NB4 (cell line): ENCODE measurements around the gene CILP.

Source experiments
- DNase-seq: peaks from one replicate; pipeline ENCODE4 v3.0.0; 2010; ENCODE audit warnings: low read depth
- H3K4me3 ChIP-seq: one replicate; pipeline ENCODE4 v1.5.1; 2011; ENCODE audit warnings: mild to moderate bottlenecking, low read depth, low read length, moderate library complexity
- CTCF ChIP-seq: IDR thresholded peaks from one replicate; pipeline ENCODE4 v1.5.1; 2012; ENCODE audit warnings: low read depth, low read length
- MAX ChIP-seq: IDR thresholded peaks from 2 replicates; pipeline ENCODE4 v1.6.1; 2011; ENCODE audit warnings: low read depth, low read length
- MYC ChIP-seq: IDR thresholded peaks from 2 replicates; pipeline ENCODE4 v1.6.1; 2011; ENCODE audit warnings: low read depth, low read length
- POLR2A ChIP-seq: IDR thresholded peaks from 2 replicates; pipeline ENCODE4 v1.6.1; 2011; ENCODE audit warnings: mild to moderate bottlenecking; ENCODE audit not compliant: insufficient read length; ENCODE audit errors: extremely low read depth

The CILP gene

GRCh38 chr15:65197337-65197645 is 14.0 kb downstream of the CILP start:
- no peak overlapping the region for H3K4me3 ChIP-seq
- TF ChIP-seq POLR2A: no peak
- TF ChIP-seq CTCF: no peak
- TF ChIP-seq MYC: no peak
- no peak for TF ChIP-seq MAX
- no peak for DNase-seq

GRCh38 chr15:65196637-65197336 is 14.5 kb downstream of the CILP start:
- H3K4me3 ChIP-seq: no peak overlapping the region
- TF ChIP-seq MYC (no peak), MAX (no peak), POLR2A (no peak), CTCF (no peak)
- DNase-seq: no peak

GRCh38 chr15:65195548-65195923 is 15.7 kb downstream of the CILP start:
- no peak for DNase-seq
- TF ChIP-seq CTCF: no peak
- TF ChIP-seq MAX: no peak
- no peak overlapping the region for H3K4me3 ChIP-seq

- TF ChIP-seq CTCF: no peak
- no peak for TF ChIP-seq POLR2A
- no peak for TF ChIP-seq MAX
- TF ChIP-seq MYC: no peak
- no peak for DNase-seq
These were observed 16.3 kb downstream of the CILP start for GRCh38 chr15:65194826-65195547.

GRCh38 chr15:65192016-65192415 is 19.3 kb downstream of the CILP start:
- TF ChIP-seq MAX: no peak
- no peak for TF ChIP-seq POLR2A
- no peak for TF ChIP-seq CTCF
- TF ChIP-seq MYC: no peak
- DNase-seq: peak; percentile 25
- H3K4me3 ChIP-seq: no peak overlapping the region

More at GRCh38 chr15:65194826-65195547, 16.3 kb downstream of the CILP start:
- H3K4me3 ChIP-seq: no peak overlapping the region
